Hepatocyte (in vitro differentiated cells): Measurements from ENCODE around the gene TBC1D1. TPM values are rescaled to one million over a fixed set of nuclear protein-coding genes. Genes with fewer than 3 reads are reported as not detected.

Source experiments
- DNase-seq: peaks from one replicate; pipeline ENCODE4 v3.0.0-alpha.2; 2016; ENCODE audit warnings: low spot score
- H2AFZ ChIP-seq: fragments of 200-600 bp; sonication (generic); 2 replicates; pipeline ENCODE4 v1.6.0; 2016; ENCODE audit warnings: antibody characterized with exemption, mild to moderate bottlenecking
- H3K27ac ChIP-seq: fragments of 200-600 bp; sonication (generic); 2 replicates; pipeline ENCODE4 v1.5.1; 2016; ENCODE audit warnings: mild to moderate bottlenecking
- H3K27me3 ChIP-seq: fragments of 200-600 bp; sonication (generic); 2 replicates; pipeline ENCODE4 v1.6.1; 2016
- H3K36me3 ChIP-seq: fragments of 200-600 bp; sonication (generic); replicated peaks from 2 replicates; pipeline ENCODE4 v1.5.1; 2016; ENCODE audit warnings: low read depth; ENCODE audit not compliant: insufficient read depth
- H3K4me1 ChIP-seq: fragments of 200-600 bp; sonication (generic); 2 replicates; pipeline ENCODE4 v1.5.1; 2016; ENCODE audit warnings: mild to moderate bottlenecking, moderate library complexity; ENCODE audit not compliant: insufficient read depth
- H3K4me2 ChIP-seq: fragments of 200-600 bp; sonication (generic); 2 replicates; pipeline ENCODE4 v1.6.0; 2016
- H3K4me3 ChIP-seq: fragments of 200-600 bp; sonication (generic); 2 replicates; pipeline ENCODE4 v1.5.1; 2016; ENCODE audit warnings: mild to moderate bottlenecking
- H3K79me2 ChIP-seq: fragments of 200-600 bp; sonication (generic); 2 replicates; pipeline ENCODE4 v1.6.0; 2017; ENCODE audit warnings: mild to moderate bottlenecking
- H3K9me2 ChIP-seq: fragments of 200-600 bp; sonication (generic); replicated peaks from 2 replicates; pipeline ENCODE4 v1.6.0; 2017; ENCODE audit warnings: mild to moderate bottlenecking; ENCODE audit not compliant: insufficient read depth
- H3K9me3 ChIP-seq: fragments of 200-600 bp; sonication (generic); 2 replicates; pipeline ENCODE4 v1.5.1; 2016; ENCODE audit warnings: low read depth, mild to moderate bottlenecking
- H4K20me1 ChIP-seq: fragments of 200-600 bp; sonication (generic); 2 replicates; pipeline ENCODE4 v1.6.0; 2016; ENCODE audit warnings: mild to moderate bottlenecking; ENCODE audit not compliant: insufficient read depth, poor library complexity, severe bottlenecking
- CTCF ChIP-seq: fragments of 200-600 bp; sonication (generic); IDR thresholded peaks from 2 replicates; pipeline ENCODE4 v1.5.1; 2016; ENCODE audit warnings: antibody characterized with exemption, mild to moderate bottlenecking; ENCODE audit not compliant: poor library complexity
- EZH2 ChIP-seq: fragments of 200-600 bp; sonication (generic); IDR thresholded peaks from 2 replicates; pipeline ENCODE4 v1.6.1; 2016; ENCODE audit warnings: antibody characterized with exemption, mild to moderate bottlenecking, borderline replicate concordance
- EZH2phosphoT487 ChIP-seq: fragments of 200-600 bp; sonication (generic); IDR thresholded peaks from one replicate; pipeline ENCODE4 v1.6.1; 2018; ENCODE audit warnings: antibody characterized with exemption, mild to moderate bottlenecking, low read depth, moderate library complexity; ENCODE audit not compliant: unreplicated experiment, severe bottlenecking
- WGBS: methylation state at CpG from one replicate; pipeline ENCODE4 v1.1.6; 2016; ENCODE audit warnings: low lambda C conversion rate; ENCODE audit errors: missing lambda C conversion rate; 5-methylcytosine and 5-hydroxymethylcytosine counted together
- polyA plus RNA-seq: library from polyadenylated mRNA; unstranded; fragments of >200 nt; fragmentation: Nextera tagmentation; extraction: Ambion mirVana; gene quantifications from 2 replicates; pipeline ENCODE4 v1.2.1, GENCODE V29; 2016
- total RNA-seq: library from RNA; depleted of rRNA; stranded (reverse); fragments of >200 nt; gene quantifications from 2 replicates; pipeline ENCODE4 v1.2.3, GENCODE V29; 2014

Gene TBC1D1
- total and polyA plus RNA-seq, 2 experiments from 2014 or later, result 45.6 to 117 TPM

- no peak overlapping the region for H3K4me2 ChIP-seq
- H3K27ac ChIP-seq, result peak overlapping the region; percentile 63
Measured at GRCh38 chr4:38155589-38156294, 264.9 kb downstream of the TBC1D1 start.

DNA sequence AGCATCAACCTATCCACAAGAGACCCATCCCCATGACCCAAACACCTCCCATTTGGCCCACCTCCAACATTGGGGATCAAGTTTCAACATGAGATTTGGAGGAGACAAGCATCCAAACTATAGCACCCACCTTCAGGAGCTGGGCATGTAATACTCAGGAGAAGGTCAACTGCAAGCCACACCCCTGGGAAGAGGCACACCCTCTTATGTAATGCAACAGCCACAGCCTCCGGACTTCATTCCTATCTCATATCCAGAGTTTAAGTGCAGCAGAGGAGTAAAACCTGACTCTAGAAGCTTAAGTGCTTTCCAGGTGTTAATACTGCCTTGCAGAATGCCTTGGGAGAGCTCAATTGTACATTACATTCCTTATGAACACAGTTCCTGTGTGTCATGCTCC, 266.7 kb downstream of the TBC1D1 start:
- WGBS, result 47% methylated on average over 1 of the region's 1 CpG
- peak; percentile 66 for DNase-seq

More at GRCh38 chr4:38155589-38156294, 264.9 kb downstream of the TBC1D1 start:
- no peak for TF ChIP-seq EZH2
- TF ChIP-seq CTCF, result no peak
- no peak for TF ChIP-seq EZH2phosphoT487
- Histone ChIP-seq H3K36me3 (no peaks in the 10 kb centered on the region), H3K27me3 (no peaks in the 10 kb centered on the region), H4K20me1 (no peaks in the 10 kb centered on the region), H3K9me3 (no peaks in the 10 kb centered on the region), H2AFZ (no peak overlapping the region), H3K4me3 (no peak overlapping the region), H3K79me2 (no peaks in the 10 kb centered on the region), H3K9me2 (no peaks in the 10 kb centered on the region), H3K4me1 (peaks cover 29% of the 10 kb centered on the region)
- DNase-seq, result no peak
- 89% methylated on average over 7 of the region's 7 CpGs for WGBS

GRCh38 chr4:38160487-38161207, 269.8 kb downstream of the TBC1D1 start:
- H3K9me2 ChIP-seq, result no peaks in the 10 kb centered on the region
- 29% methylated on average over 3 of the region's 3 CpGs for WGBS

More for the DNA sequence above, 266.7 kb downstream of the TBC1D1 start:
- Histone ChIP-seq H3K9me3 (no peaks in the 10 kb centered on the region), H4K20me1 (no peaks in the 10 kb centered on the region), H3K79me2 (no peaks in the 10 kb centered on the region), H3K27ac (peak overlapping the region; percentile 62), H3K4me2 (no peak overlapping the region), H3K27me3 (no peaks in the 10 kb centered on the region), H3K4me1 (peaks cover 21% of the 10 kb centered on the region), H2AFZ (no peak overlapping the region), H3K36me3 (no peaks in the 10 kb centered on the region), H3K4me3 (no peak overlapping the region), H3K9me2 (no peaks in the 10 kb centered on the region)
- no peak for TF ChIP-seq CTCF
- TF ChIP-seq EZH2, result no peak
- no peak for TF ChIP-seq EZH2phosphoT487

More at GRCh38 chr4:38160487-38161207, 269.8 kb downstream of the TBC1D1 start:
- DNase-seq, result peak; percentile 77
- Histone ChIP-seq H2AFZ (no peak overlapping the region), H3K36me3 (no peaks in the 10 kb centered on the region), H3K9me3 (no peaks in the 10 kb centered on the region), H3K27ac (peak overlapping the region; percentile 91), H4K20me1 (no peaks in the 10 kb centered on the region), H3K79me2 (no peaks in the 10 kb centered on the region), H3K4me3 (no peak overlapping the region), H3K4me1 (peaks cover 4% of the 10 kb centered on the region), H3K27me3 (no peaks in the 10 kb centered on the region), H3K4me2 (no peak overlapping the region)
- no peak for TF ChIP-seq EZH2
- no peak for TF ChIP-seq EZH2phosphoT487
- TF ChIP-seq CTCF, result no peak
